T-helper 2 cell treated with Interferon-gamma antibody and Interleukin-4, amounts not matched to agents 5 μg/mL and 100 μg/mL, for 36 hours (primary cell): ENCODE measurements around the gene C1orf116.
A peak's percentile ranks its signal among the peaks of the same experiment; 100 is the strongest.

Experiments
- DNase-seq: peaks from one replicate; pipeline ENCODE4 v3.0.0; 2021; ENCODE audit warnings: low spot score
- H3K27ac Mint-ChIP-seq: one replicate; pipeline ENCODE4 v1.8.0; 2021; ENCODE audit warnings: mild to moderate bottlenecking, mixed read lengths
- H3K27me3 Mint-ChIP-seq: one replicate; pipeline ENCODE4 v1.8.0; 2021; ENCODE audit warnings: low read depth, mixed read lengths
- H3K36me3 Mint-ChIP-seq: one replicate; pipeline ENCODE4 v1.8.0; 2021; ENCODE audit warnings: low read depth, mixed read lengths
- H3K4me1 Mint-ChIP-seq: one replicate; pipeline ENCODE4 v1.8.0; 2021; ENCODE audit warnings: low read depth, mixed read lengths
- H3K4me3 Mint-ChIP-seq: one replicate; pipeline ENCODE4 v1.8.0; 2022; ENCODE audit warnings: mild to moderate bottlenecking, moderate library complexity, mixed read lengths
- H3K9me3 Mint-ChIP-seq: one replicate; pipeline ENCODE4 v1.8.0; 2021; ENCODE audit warnings: mixed read lengths

The C1orf116 gene

DNA sequence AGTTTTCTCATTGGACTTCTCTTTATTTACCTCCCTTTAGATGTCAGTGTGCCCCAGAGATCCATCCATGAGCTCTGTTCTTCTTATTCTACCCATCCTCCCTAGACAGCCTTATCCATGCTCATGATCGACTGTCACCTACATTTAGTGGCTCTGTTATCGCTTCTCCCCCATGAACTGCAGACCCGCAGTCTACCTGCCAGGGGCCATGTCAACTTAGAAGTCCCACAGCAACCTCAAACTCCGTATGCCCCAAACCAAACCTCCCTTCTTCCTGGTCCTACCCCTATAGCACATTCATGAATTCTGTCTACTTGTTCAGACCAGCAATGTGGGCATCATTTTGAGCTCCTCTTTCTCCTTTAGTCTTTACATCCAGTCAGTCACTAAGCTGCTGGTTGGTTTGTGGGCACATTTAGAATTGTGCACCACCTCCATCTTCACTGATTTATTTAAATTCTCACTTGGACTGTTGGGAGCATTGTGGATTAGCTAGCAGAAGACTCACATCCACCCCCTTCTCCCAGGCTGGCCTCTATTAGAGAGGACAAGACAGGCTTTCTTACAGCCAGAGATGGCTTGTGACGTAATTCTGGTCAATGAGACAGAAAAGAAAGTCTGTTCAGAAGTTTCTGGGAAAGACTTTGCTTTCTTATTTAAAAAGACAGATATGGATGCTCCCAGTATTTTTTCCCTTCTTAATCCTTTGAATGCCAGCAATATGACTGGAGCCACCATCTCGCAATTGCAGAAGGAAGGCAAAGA lies 19.1 kb downstream of the C1orf116 start:
- peaks cover 28% of the 10 kb centered on the region for H3K27me3 Mint-ChIP-seq
- no peaks in the 10 kb centered on the region for H3K9me3 Mint-ChIP-seq
- DNase-seq = no peak
- no peak overlapping the region for H3K4me3 Mint-ChIP-seq
- H3K36me3 Mint-ChIP-seq = no peaks in the 10 kb centered on the region
- no peak overlapping the region for H3K27ac Mint-ChIP-seq
- H3K4me1 Mint-ChIP-seq = peaks cover 4% of the 10 kb centered on the region

DNA sequence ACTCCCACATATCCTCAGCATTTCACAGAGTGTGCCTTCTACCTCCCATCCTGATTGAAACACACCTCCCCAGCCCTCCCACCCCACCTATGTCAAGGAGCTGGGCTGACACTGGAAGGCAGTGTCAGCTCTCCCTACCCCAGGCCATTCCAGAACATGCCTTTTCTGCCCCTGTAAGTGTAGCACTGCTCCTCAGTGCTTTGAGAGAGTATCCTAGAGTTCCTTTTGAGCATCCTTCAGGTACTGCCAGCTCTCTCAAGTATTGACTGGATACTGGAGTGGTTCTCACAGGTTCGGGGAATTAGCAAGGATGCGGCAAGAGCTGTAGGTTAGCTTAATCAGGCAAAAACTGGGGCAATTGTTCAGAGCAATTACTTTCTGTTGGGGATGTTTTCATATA lies 21.8 kb downstream of the C1orf116 start:
- Mint-ChIP-seq H3K27ac (no peak overlapping the region), H3K4me3 (no peak overlapping the region), H3K27me3 (peaks cover 30% of the 10 kb centered on the region), H3K9me3 (no peaks in the 10 kb centered on the region), H3K36me3 (no peaks in the 10 kb centered on the region), H3K4me1 (no peaks in the 10 kb centered on the region)
- no peak for DNase-seq

DNA sequence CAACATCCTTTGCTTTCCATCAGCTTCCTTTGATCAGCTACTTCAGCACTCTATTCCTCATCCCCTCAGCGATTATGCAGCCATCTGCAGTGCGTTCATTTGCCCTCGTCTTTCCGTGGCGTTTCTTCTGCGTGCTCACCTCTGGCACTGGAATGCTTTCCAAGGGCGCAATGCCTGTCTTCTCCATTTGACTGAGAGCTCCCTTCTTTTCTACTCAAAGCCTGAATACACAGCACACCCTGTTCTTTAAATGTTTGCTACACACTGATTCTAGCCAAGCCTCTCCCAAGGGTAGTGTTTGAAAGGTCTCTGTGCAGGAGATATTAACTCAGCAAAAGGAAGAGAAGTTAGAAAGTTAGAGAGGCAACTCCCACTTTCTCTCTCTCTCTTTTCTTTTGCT lies 22.6 kb downstream of the C1orf116 start:
- Mint-ChIP-seq H3K9me3 (no peaks in the 10 kb centered on the region), H3K27me3 (peaks cover 32% of the 10 kb centered on the region), H3K4me3 (no peak overlapping the region), H3K4me1 (no peaks in the 10 kb centered on the region), H3K36me3 (no peaks in the 10 kb centered on the region), H3K27ac (no peak overlapping the region)
- DNase-seq = no peak

DNA sequence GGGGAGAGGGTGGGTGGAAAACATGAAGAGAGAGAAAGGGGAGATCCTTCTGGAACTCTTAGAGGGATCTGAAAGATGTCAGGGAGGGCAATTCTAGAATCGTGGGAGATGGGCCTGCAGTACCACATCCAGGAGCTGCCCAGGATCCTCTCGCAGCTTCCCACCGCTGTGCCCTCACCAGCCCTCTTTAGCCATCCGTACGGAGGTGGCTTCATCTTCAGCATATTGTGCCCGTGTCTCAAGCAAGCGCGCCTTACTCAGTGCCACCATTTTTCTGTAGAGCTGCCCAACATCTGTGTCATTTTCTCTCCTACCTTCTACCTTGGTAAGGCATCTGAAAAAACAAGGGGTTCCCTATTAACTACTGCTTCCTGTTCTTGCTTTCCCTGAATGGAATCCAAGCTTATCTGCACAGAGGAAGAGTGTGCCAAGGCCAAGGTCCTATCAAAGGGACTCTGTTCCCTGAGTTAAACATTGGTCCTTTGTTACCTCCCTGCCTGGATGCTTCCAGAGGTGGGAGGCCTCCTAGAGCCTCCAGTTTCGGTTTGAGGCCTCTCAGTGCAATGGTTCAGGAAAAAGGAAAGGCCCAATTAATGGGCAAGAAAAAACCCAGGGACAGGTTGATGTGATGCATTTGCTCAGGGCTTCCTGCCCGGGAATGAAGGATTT lies 23.2 kb downstream of the C1orf116 start:
- Mint-ChIP-seq H3K9me3 (no peaks in the 10 kb centered on the region), H3K27ac (no peak overlapping the region), H3K4me3 (no peak overlapping the region), H3K36me3 (no peaks in the 10 kb centered on the region), H3K4me1 (no peaks in the 10 kb centered on the region), H3K27me3 (peaks cover 30% of the 10 kb centered on the region)
- no peak for DNase-seq

DNA sequence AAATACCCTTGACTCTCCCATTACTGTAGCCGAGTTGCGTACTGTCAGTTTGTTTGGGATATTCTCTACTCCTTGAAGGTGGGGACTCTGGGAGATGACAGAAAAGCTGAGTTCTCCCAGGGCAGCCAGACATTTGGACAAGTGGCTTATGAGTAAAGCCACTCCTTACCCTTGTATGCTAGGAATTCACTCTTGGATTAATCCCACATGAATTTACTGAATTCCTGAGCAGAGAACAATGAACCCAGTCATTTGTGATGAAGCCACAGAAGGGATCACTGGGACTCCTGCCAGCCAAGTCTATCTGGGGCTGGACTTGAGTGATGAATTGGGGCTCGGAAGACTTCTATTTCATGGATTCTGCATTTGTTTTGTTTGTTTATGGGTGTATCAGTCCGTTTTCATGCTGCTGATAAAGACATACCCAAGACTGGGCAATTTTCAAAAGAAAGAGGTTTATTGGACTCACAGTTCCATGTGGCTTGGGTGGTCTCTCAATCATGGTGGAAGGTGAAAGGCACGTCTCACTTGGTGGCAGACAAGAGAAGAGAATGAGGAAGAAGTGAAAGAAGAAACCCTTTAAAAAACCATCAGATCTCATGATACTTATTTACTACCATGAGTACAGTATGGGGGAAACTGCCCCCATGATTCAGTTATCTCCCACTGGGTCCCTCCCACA lies 25.1 kb downstream of the C1orf116 start:
- Mint-ChIP-seq H3K4me3 (no peak overlapping the region), H3K27ac (no peak overlapping the region), H3K27me3 (peaks cover 19% of the 10 kb centered on the region), H3K9me3 (no peaks in the 10 kb centered on the region), H3K36me3 (no peaks in the 10 kb centered on the region), H3K4me1 (no peaks in the 10 kb centered on the region)
- DNase-seq = no peak

DNA sequence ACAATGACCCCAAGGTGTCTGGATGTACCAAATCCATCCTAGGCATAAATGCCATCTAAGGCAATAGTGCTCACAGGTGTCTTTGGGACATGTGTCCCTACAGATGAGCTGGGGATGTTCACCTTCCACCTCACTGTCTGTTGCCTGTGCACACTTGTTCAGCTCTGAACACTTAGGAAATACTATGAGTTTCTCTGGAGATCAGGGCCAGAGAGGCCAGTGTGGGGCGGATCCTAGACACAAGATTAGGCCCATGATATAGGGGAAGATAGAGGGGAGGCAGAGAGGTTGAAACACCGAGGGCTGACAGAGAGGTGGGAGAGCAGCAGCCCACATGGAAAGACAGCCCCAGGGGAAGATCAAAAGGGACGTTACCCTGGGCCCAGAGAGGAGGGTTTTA lies 25.6 kb downstream of the C1orf116 start:
- H3K36me3 Mint-ChIP-seq = no peaks in the 10 kb centered on the region
- no peak overlapping the region for H3K27ac Mint-ChIP-seq
- peaks cover 15% of the 10 kb centered on the region for H3K27me3 Mint-ChIP-seq
- no peak for DNase-seq
- H3K9me3 Mint-ChIP-seq = no peaks in the 10 kb centered on the region
- H3K4me1 Mint-ChIP-seq = no peaks in the 10 kb centered on the region
- no peak overlapping the region for H3K4me3 Mint-ChIP-seq

DNA sequence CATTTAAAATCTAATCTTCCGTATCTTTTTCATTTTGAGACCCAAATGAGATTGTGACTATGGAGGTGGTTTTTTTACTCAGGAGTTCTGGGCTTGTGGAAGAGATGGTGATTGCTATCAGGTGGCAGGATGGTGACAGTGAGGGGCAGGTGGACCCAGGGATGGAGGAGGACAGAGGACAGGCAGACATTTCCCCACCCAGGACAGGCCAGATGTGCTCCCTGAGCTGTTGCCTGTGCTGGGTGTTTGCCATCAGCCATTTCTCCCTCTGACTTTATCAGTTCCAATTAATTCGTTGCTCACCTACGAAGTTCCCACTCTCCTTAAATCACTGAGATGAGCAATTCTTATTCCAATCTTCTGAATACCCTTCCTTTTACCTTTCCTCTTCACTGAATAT lies 26.5 kb downstream of the C1orf116 start:
- Mint-ChIP-seq H3K4me3 (no peak overlapping the region), H3K9me3 (no peaks in the 10 kb centered on the region), H3K27ac (no peak overlapping the region), H3K4me1 (no peaks in the 10 kb centered on the region), H3K27me3 (peaks cover 13% of the 10 kb centered on the region), H3K36me3 (no peaks in the 10 kb centered on the region)
- DNase-seq = no peak

DNA sequence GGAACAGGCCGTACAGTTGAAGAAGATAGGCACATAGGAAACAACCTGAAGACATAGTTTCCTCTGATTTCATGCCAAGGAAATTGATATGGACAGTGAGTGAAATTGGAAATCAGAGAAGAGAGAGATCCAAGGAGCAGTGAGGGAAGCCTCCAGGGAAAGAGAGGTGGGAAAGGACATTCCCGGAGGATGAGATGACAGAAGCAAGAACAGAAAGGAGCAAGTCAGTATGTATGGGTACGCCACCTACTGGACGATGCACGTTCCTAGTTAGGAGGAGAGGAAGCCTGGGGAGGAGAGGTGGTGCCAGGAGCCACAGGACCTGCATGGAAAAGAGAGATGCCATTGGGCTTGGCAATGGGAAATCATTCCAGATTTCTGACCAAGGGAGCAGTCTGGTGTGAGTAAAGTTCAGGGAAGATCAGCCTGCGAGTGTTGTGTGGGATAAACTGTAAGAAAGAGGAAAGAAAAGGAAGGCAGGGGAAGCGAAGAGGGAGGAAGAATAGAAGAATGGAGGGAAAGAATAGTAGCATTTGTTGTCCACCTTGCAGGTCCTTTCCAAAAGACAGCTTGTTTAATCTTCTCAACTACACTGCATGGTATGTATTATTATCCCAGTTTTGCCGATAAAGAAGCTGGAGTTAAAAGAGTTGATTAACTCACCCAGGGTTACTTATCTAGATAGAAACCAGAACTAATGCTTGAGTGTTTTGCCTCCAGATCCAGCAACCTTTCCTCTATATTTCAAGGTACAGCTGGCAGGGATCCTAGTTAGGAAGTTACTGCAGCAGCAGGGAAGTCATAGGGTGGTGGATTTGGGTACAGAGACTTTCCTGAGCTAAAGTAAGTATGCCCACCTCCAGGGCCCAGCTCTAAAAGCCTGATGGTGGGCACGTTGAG lies 27.4 kb downstream of the C1orf116 start:
- Mint-ChIP-seq H3K36me3 (no peaks in the 10 kb centered on the region), H3K4me1 (no peaks in the 10 kb centered on the region)

DNA sequence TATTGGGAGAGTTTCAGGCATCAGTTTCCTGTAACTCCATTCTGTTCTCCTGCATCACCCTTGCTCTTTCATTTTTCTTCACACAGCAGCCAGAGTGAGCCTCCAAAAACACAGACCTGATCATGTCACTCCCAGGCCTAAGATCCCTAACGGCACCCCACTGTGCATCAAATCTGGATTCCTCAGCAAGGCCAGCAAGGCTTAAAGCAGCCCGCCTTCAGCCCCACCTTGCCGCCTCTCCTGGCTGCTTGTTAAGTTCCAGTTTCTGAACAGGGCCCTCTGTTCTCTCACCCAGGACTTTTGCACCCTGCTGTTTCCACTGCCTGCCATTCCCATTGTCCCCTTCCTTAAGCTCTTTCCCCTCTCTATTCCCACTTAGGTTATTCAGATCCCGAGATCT lies 29.3 kb downstream of the C1orf116 start:
- H3K27ac Mint-ChIP-seq = no peak overlapping the region

More for the DNA sequence above, 27.4 kb downstream of the C1orf116 start:
- Mint-ChIP-seq H3K27ac (no peak overlapping the region), H3K9me3 (no peaks in the 10 kb centered on the region), H3K27me3 (peaks cover 9% of the 10 kb centered on the region), H3K4me3 (no peak overlapping the region)
- DNase-seq = peak; percentile 12

DNA sequence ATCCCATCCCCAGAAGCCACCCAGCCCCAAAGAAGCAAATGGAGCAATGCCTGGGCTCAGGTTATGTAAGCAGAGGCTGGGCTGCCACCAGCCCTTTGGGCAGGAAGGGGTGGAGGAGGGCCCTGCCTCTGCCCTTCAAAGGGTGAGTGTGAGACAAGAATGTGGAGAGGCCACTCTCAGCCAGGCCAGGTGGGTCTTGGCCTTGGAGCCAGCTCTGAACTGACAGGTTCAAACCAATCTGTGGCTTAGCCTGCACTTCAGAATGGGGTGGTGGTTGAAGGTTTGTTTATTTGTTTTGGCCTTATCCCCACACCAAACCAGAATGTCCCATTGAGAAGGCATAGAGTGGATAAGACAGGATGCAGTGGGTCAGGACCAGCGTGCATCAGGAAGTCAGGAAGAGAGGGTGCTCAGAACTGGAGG lies 29.8 kb downstream of the C1orf116 start:
- Mint-ChIP-seq H3K9me3 (no peaks in the 10 kb centered on the region), H3K4me3 (no peak overlapping the region), H3K27me3 (peaks cover 14% of the 10 kb centered on the region), H3K27ac (no peak overlapping the region), H3K4me1 (no peaks in the 10 kb centered on the region), H3K36me3 (no peaks in the 10 kb centered on the region)
- no peak for DNase-seq

More for the DNA sequence above, 29.3 kb downstream of the C1orf116 start:
- peaks cover 12% of the 10 kb centered on the region for H3K27me3 Mint-ChIP-seq
- no peaks in the 10 kb centered on the region for H3K36me3 Mint-ChIP-seq
- no peaks in the 10 kb centered on the region for H3K4me1 Mint-ChIP-seq
- no peak for DNase-seq
- H3K4me3 Mint-ChIP-seq = no peak overlapping the region
- H3K9me3 Mint-ChIP-seq = no peaks in the 10 kb centered on the region

DNA sequence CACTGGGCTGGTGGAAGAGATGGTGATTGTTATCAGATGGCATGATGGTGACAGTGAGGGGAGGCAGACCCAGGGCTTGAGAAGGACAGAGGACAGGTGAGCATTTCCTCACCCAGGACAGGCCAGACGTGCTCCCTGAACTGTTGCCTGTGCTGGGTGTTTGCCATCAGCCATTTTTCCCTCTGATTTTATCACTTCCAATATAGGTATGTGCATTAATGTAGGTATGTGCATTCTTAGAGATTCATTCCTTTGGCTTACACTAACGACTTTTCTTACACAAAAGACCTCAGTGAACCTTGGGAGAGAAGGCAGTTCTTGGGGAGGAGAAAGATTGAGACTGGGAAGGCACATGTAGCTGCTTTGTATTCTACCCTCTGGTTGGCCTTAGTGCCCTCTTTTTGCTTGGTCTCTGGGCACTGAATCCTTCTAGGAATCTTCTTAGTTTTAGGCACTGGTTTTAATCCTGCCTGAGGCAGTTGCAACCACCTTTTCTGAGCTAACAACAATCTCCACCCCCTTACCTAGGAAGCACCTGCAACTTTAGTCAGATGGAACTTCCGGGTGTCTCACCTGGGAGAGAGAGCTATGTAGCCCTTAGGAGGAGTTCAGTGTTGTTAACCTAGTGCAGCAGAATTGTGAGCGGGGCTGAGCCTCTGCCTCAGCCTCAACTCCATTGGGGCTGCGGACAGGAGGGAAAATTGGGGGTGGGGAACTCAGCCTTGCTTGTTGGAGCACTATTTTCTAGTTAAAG lies 30.9 kb downstream of the C1orf116 start:
- DNase-seq = no peak
- Mint-ChIP-seq H3K27me3 (peaks cover 23% of the 10 kb centered on the region), H3K9me3 (no peaks in the 10 kb centered on the region), H3K4me3 (no peak overlapping the region), H3K36me3 (no peaks in the 10 kb centered on the region), H3K4me1 (no peaks in the 10 kb centered on the region), H3K27ac (no peak overlapping the region)

DNA sequence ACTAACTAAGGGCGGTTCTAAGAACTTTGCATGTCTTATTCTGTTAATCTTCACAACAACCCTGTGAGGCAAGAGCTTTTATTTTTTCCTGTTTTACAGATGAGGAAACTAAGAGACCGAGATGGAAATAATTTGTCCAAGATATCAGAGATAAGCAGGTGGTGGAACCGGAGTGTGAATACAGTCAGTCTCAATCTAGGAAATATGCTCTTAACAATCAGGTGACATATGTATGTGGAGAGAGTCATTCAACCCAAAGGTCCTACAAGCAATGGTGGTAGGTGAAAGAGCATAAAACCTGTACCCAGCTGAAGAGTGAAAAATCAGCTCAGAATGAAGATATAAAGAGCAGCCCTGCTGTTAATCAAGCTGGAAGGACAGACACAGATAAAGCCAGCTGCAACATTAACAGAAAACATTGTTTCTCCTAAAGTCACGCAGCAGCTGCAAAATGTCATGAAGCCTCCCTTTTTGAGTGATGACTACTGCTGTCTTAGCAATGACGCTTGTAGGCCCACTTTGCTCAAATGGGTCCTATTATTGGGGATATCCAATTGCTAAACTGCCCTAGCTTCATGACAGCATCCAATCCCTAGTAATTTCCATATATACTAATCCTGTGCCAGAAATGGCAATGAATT lies 31.8 kb downstream of the C1orf116 start:
- H3K9me3 Mint-ChIP-seq = no peaks in the 10 kb centered on the region
- peaks cover 24% of the 10 kb centered on the region for H3K27me3 Mint-ChIP-seq
- H3K4me1 Mint-ChIP-seq = no peaks in the 10 kb centered on the region
- H3K36me3 Mint-ChIP-seq = no peaks in the 10 kb centered on the region
- no peak overlapping the region for H3K27ac Mint-ChIP-seq
- no peak overlapping the region for H3K4me3 Mint-ChIP-seq
- DNase-seq = no peak

DNA sequence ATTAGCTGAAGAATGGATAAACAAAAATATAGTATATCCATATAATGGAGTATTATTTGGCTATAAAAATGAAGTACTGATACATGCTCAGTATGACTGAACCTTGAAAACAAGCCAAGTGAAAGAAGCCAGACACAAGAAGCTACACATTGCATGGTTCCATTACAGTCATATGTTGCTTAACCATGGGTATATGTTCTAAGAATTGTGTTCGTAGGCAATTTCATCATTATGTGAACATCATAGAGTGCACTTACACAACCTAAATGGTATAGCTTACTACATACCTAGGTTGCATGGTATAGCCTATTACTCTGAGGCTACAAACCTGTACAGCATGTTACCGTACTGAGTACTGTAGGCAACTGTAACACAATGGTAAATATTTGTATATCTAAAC lies 33.7 kb downstream of the C1orf116 start:
- no peak overlapping the region for H3K4me3 Mint-ChIP-seq
- no peaks in the 10 kb centered on the region for H3K4me1 Mint-ChIP-seq
- DNase-seq = no peak
- H3K27me3 Mint-ChIP-seq = peaks cover 33% of the 10 kb centered on the region
- no peaks in the 10 kb centered on the region for H3K9me3 Mint-ChIP-seq
- no peaks in the 10 kb centered on the region for H3K36me3 Mint-ChIP-seq
- no peak overlapping the region for H3K27ac Mint-ChIP-seq
